Suprapubic skin (tissue), 3 donors: ENCODE measurements around the gene MAP3K13.

Source experiments
- CTCF ChIP-seq, 2 donors: fragments of 200-600 bp in 1 of 2; fragments of 450-650 bp in 1 of 2; sonication (generic) in 1 of 2; IDR thresholded peaks; one replicate each; pipeline ENCODE4 v1.5.1; 2016 to 2019; ENCODE audit warnings: antibody characterized with exemption in 2 of 2, mild to moderate bottlenecking in 1 of 2, moderate library complexity in 1 of 2
- EP300 ChIP-seq: sonication (generic); formaldehyde crosslinking; IDR thresholded peaks from one replicate; pipeline ENCODE4 v1.6.1; 2017; ENCODE audit warnings: antibody characterized with exemption

DNA sequence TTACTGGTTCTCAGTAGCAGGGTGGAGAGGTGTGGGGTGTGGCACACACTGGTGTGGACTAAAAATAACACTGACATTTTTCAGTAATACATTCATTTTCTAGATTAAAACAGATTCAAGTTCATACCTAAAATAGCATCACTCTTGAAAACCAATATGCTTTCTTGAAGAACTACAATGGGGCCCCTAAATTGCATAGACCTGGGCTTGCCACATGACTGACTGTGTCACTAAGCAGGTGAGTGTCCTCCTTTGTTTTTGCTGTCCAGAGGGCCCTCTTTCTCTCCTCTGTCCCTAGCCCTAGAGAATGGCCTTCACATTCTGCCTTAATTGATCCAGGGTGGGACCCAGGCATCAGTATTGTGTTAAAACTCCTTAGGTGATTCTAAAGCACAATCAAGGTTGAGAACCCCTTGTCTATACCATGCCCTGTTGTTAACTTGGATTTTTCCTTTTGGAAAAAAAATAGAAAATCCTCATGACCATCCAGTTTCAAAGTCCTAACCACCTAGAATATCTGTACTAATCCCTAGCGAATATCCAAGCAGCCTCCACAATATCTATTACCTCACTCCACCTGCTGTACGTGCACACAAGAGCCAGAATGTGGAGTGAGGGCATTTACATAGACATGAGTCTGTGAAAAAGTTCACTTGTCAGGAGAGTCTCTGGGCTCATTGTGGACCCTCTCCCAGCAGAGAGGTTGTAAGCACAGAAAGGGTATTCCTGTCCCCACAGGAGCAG, 154.6 kb downstream of the MAP3K13 start:
- TF ChIP-seq CTCF (IDR thresholded peaks at IDR 0.05) (no peak), EP300 (no peak)
